GM12878 (cell line): Measurements from ENCODE around the gene P4HA3. TPM values are rescaled to one million over a fixed set of nuclear protein-coding genes. Genes with fewer than 3 reads are reported as not detected.

Experiments used
- ATAC-seq: fragments of 200-7000 bp; cut with Tn5 transposase; 3 replicates; pipeline ENCODE4 v1.9.1; 2020; ENCODE audit warnings: mild to moderate bottlenecking, moderate library complexity
- BruUV-seq: library from RNA; stranded (reverse); fragments of 400-500 nt; replicated peaks from 2 replicates; lab custom pipeline; 2021; lab: Mats Ljungman, UMichigan
- CTCF ChIA-PET: fragments of 300-600 bp; sonication (Branson Sonifier 250); formaldehyde crosslinking; extraction: SDS; loops from one replicate; lab custom pipeline; 2021; ENCODE audit warnings: inconsistent platforms; lab: Yijun Ruan, JAX
- POLR2A ChIA-PET: fragments of 350-600 bp; formaldehyde crosslinking; extraction: SDS; loops from one replicate; lab custom pipeline; 2021; ENCODE audit warnings: inconsistent platforms; lab: Charles Lee
- RAD21 ChIA-PET: fragments of 300-600 bp; sonication (Branson Sonifier 250); formaldehyde crosslinking; loops from one replicate; lab custom pipeline; 2023; ENCODE audit warnings: antibody characterized with exemption; ENCODE audit not compliant: unreplicated experiment; lab: Charles Lee
- SMC1A ChIA-PET: fragments of 300-600 bp; sonication (Branson Sonifier 250); formaldehyde crosslinking; loops from one replicate; lab custom pipeline; 2023; ENCODE audit not compliant: unreplicated experiment, uncharacterized antibody; lab: Charles Lee
- DNase-seq: peaks from one replicate; pipeline ENCODE4 v3.0.0-alpha.2; 2011; ENCODE audit warnings: low read depth, low spot score
- FAIRE-seq: peaks from 3 replicates; lab custom pipeline; 2011; peaks lifted over from hg19 to GRCh38; lab: Jason Lieb, UNC
- H2AFZ ChIP-seq: 2 replicates; pipeline ENCODE4 v1.6.0; 2011; ENCODE audit warnings: low read depth, low read length, control low read depth; ENCODE audit not compliant: control insufficient read depth
- H3K27ac ChIP-seq: 2 replicates; pipeline ENCODE4 v1.5.1; 2011; ENCODE audit warnings: control low read depth; ENCODE audit not compliant: control insufficient read depth, insufficient read depth
- H3K27me3 ChIP-seq, 2 experiments: replicated peaks in 1 of 2; 2 replicates each; pipeline versions ENCODE4 v1.6.0 to v1.6.1; 2011; ENCODE audit warnings: low read length in 1 of 2; ENCODE audit not compliant: control insufficient read depth in 2 of 2, insufficient read depth in 2 of 2
- H3K36me3 ChIP-seq, 2 experiments: 2 replicates each; pipeline ENCODE4 v1.5.1; 2011; ENCODE audit warnings: low read length in 1 of 2; ENCODE audit not compliant: control insufficient read depth in 2 of 2, insufficient read depth in 2 of 2
- H3K4me1 ChIP-seq: 2 replicates; pipeline ENCODE4 v1.6.1; 2011; ENCODE audit warnings: mild to moderate bottlenecking, low read length, moderate library complexity, mixed read lengths; ENCODE audit not compliant: control insufficient read depth, insufficient read depth
- H3K4me2 ChIP-seq: 2 replicates; pipeline ENCODE4 v1.6.0; 2011; ENCODE audit warnings: control low read depth; ENCODE audit not compliant: control insufficient read depth, insufficient read depth
- H3K4me3 ChIP-seq: fragments of 200-600 bp; sonication (generic); 2 replicates; pipeline ENCODE4 v1.5.1; 2016
- H3K79me2 ChIP-seq: 2 replicates; pipeline ENCODE4 v1.6.0; 2011; ENCODE audit warnings: low read length; ENCODE audit not compliant: control insufficient read depth, insufficient read depth
- H3K9ac ChIP-seq: 2 replicates; pipeline ENCODE4 v1.8.0; 2011; ENCODE audit warnings: low read length, control low read depth, mixed read lengths; ENCODE audit not compliant: control insufficient read depth, insufficient read depth
- H3K9me3 ChIP-seq: replicated peaks from 3 replicates; pipeline ENCODE4 v1.5.1; 2011; ENCODE audit warnings: mild to moderate bottlenecking, low read length; ENCODE audit not compliant: control insufficient read depth, insufficient read depth
- H4K20me1 ChIP-seq: 2 replicates; pipeline ENCODE4 v1.6.0; 2011; ENCODE audit not compliant: control insufficient read depth, insufficient read depth
- BCL3 ChIP-seq: IDR thresholded peaks from 2 replicates; pipeline ENCODE4 v1.6.1; 2011; ENCODE audit warnings: borderline replicate concordance, low read depth, mild to moderate bottlenecking, moderate library complexity, low read length; ENCODE audit not compliant: insufficient read depth, poor library complexity, severe bottlenecking
- CEBPB ChIP-seq, 2 experiments: fragments of 150-350 bp in 1 of 2; IDR thresholded peaks; 2 replicates each; pipeline ENCODE4 v1.6.1; 2012 to 2014; ENCODE audit warnings: low read depth in 2 of 2, low read length in 2 of 2, borderline replicate concordance in 1 of 2, inconsistent platforms in 1 of 2
- CREB1 ChIP-seq: IDR thresholded peaks from 2 replicates; pipeline ENCODE4 v1.6.1; 2012; ENCODE audit warnings: low read depth, mild to moderate bottlenecking, inconsistent platforms
- JUNB ChIP-seq: IDR thresholded peaks from 2 replicates; pipeline ENCODE4 v1.6.1; 2016; ENCODE audit warnings: antibody characterized with exemption, mild to moderate bottlenecking
- NR2C1 ChIP-seq: fragments of 450-650 bp; IDR thresholded peaks from 2 replicates; pipeline ENCODE4 v1.6.1; 2017; ENCODE audit warnings: antibody characterized with exemption, mild to moderate bottlenecking, moderate library complexity
- NR2F1 ChIP-seq: fragments of 450-650 bp; conservative IDR thresholded peaks from 2 replicates; pipeline ENCODE4 v1.6.1; 2017; ENCODE audit warnings: mild to moderate bottlenecking
- NRF1 ChIP-seq: conservative IDR thresholded peaks from 2 replicates; pipeline ENCODE4 v1.6.1; 2011; ENCODE audit warnings: mild to moderate bottlenecking, low read depth, low read length, improper control_type of control experiment
- PAX8 ChIP-seq: fragments of 450-650 bp; IDR thresholded peaks from 2 replicates; pipeline ENCODE4 v1.6.1; 2017; ENCODE audit warnings: mild to moderate bottlenecking, moderate library complexity
- RAD51 ChIP-seq: fragments of 450-650 bp; IDR thresholded peaks from 2 replicates; pipeline ENCODE4 v1.6.1; 2016; ENCODE audit warnings: moderate library complexity, mild to moderate bottlenecking, inconsistent platforms
- REST ChIP-seq: IDR thresholded peaks from 2 replicates; pipeline ENCODE4 v1.6.1; 2012; ENCODE audit warnings: mild to moderate bottlenecking, low read depth, low read length
- YBX1 ChIP-seq: fragments of 450-650 bp; IDR thresholded peaks from 2 replicates; pipeline ENCODE4 v1.6.1; 2016; ENCODE audit warnings: antibody characterized with exemption
- ZBTB4 ChIP-seq: fragments of 450-650 bp; formaldehyde crosslinking; IDR thresholded peaks from 2 replicates; pipeline ENCODE4 v1.4.0; 2022; ENCODE audit warnings: mild to moderate bottlenecking, moderate library complexity
- WGBS: methylation state at CpG from one replicate; pipeline ENCODE4 v1.1.6; 2016; ENCODE audit warnings: low lambda C conversion rate; ENCODE audit not compliant: insufficient replicate concordance, insufficient coverage; ENCODE audit errors: missing lambda C conversion rate; 5-methylcytosine and 5-hydroxymethylcytosine counted together
- in situ Hi-C: fragments of 300-500 bp; cut with MboI; formaldehyde crosslinking; loops from 9 replicates; pipeline ENCODE4 v1.14.3; 2018; ENCODE audit warnings: mixed read lengths
- intact Hi-C: fragments of 100-400 bp; cut with micrococcal nuclease; formaldehyde crosslinking; loops from one replicate; pipeline ENCODE4 v1.14.2; 2022; ENCODE audit not compliant: unreplicated experiment
- polyA plus RNA-seq, 11 experiments: library from polyadenylated mRNA; depleted of rRNA in 4 of 11; unstranded in 6 of 11; stranded (reverse) in 5 of 11; fragments of >200 nt; fragmentation: Nextera tagmentation in 4 of 11; fragmentation: Illumina TruSeq in 1 of 11; extraction: Ambion mirVana in 4 of 11; extraction: Trizol in 1 of 11; gene quantifications; 1 replicate in 1 of 11; 2 replicates in 10 of 11; pipeline versions ENCODE4 v1.2.1 to v1.2.3, GENCODE V29; 2011 to 2016; ENCODE audit warnings: inconsistent platforms in 2 of 11, missing spikeins in 2 of 11, low read depth in 1 of 11
- total RNA-seq, 4 experiments: library from RNA; depleted of rRNA in 3 of 4; stranded (reverse); fragments of >200 nt in 3 of 4; fragmentation: Illumina TruSeq in 1 of 4; extraction: Trizol in 1 of 4; gene quantifications; 2 replicates each; pipeline versions ENCODE4 v1.2.1 to v1.2.3, GENCODE V29; 2013 to 2021

Gene P4HA3
- total and polyA plus RNA-seq, 10 of the 15 experiments (the other 5 are each of a cell fraction or from before 2014, with no cell fraction given) = 0.08 TPM; not detected in 9

GRCh38 chr11:74347381-74347780 lies 35.9 kb upstream of the P4HA3 start (continued):
- no peak for TF ChIP-seq YBX1

DNA sequence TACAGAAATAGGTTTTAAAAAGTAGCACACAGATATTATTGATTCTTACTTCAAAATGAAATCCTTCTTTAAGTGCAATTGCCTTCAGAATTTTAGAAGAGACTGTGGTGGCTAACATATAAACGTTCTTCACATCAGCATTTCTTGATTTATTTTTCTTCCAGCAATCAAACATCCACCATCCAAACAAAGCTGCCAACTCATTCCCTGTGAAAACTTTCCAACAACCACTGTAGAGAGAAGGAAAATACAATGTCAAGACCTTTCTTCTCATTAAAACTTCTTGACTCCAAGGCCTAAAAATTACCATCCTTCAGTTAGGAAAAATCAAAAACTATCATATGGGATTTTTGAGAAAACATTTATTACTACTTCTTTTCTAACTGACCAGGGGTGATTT lies 34.0 kb upstream of the P4HA3 start:
- in situ Hi-C loops = no loop called here
- FAIRE-seq (no peak), ATAC-seq (no peak), DNase-seq (no peak)
- no peaks in the 10 kb centered on the region for H3K9me3 ChIP-seq
- no peak overlapping the region for H3K4me2 ChIP-seq
- H3K4me3 ChIP-seq = no peak overlapping the region
- no peak overlapping the region for H3K27ac ChIP-seq
- no peaks in the 10 kb centered on the region for H3K36me3 ChIP-seq
- no peaks in the 10 kb centered on the region for H3K79me2 ChIP-seq
- no peaks in the 10 kb centered on the region for H3K4me1 ChIP-seq
- ChIA-PET SMC1A (no interaction called here), RAD21 (no interaction called here), CTCF (interaction anchor here (1.3 kb wide), 1 partner anchor 104 kb away, joined by 5 read pairs; no protein-coding TSS in a partner anchor), POLR2A (no interaction called here)
- intact Hi-C loops = no loop called here
- no TSS peak for BruUV-seq
- no peaks in the 10 kb centered on the region for H4K20me1 ChIP-seq
- H3K27me3 ChIP-seq = no peaks in the 10 kb centered on the region; a peak in 1 of 4 replicates
- no peak overlapping the region for H3K9ac ChIP-seq
- WGBS = 0% methylated on average over 1 of the region's 1 CpG
- H2AFZ ChIP-seq = no peak overlapping the region
- TF ChIP-seq BCL3 = no peak
- no peak for TF ChIP-seq JUNB
- TF ChIP-seq NR2C1 = no peak
- TF ChIP-seq RAD51 = no peak
- TF ChIP-seq NRF1 = no peak
- TF ChIP-seq REST = no peak
- no peak for TF ChIP-seq CEBPB (IDR thresholded peaks at IDR 0.05; ENCODE audit: borderline replicate concordance in 1 of 2, low read depth in 2 of 2, low read length in 2 of 2)
- no peak for TF ChIP-seq PAX8
- TF ChIP-seq ZBTB4 = no peak
- TF ChIP-seq CREB1 = no peak
- TF ChIP-seq NR2F1 = no peak
